ENCODE measurements around the gene AGRN. TPM values are rescaled to one million over a fixed set of nuclear protein-coding genes. Genes with fewer than 3 reads are reported as not detected.
A peak's percentile ranks its signal among the peaks of the same experiment; 100 is the strongest.

AGRN gene
- total RNA-seq, 6 experiments from 2014 or later, result 131 to 164 (median 140) TPM

- no peaks in the 10 kb centered on the region for H3K4me1 Mint-ChIP-seq (ENCODE audit: low read depth)
- peaks cover 13% of the 10 kb centered on the region for H3K27me3 Mint-ChIP-seq (ENCODE audit: insufficient read depth)
- no peak overlapping the region for H3K4me3 Mint-ChIP-seq
- H3K9me3 Mint-ChIP-seq, result 0 out of 2 replicates have a peak, but pooled peaks cover 3% of the 10 kb centered on the region
- no peaks in the 10 kb centered on the region for H3K36me3 Mint-ChIP-seq (ENCODE audit: low read depth)
- no peak for DNase-seq
- no peak for TF ChIP-seq CTCF (IDR thresholded peaks at IDR 0.05)
- H3K27ac Mint-ChIP-seq, result no peak overlapping the region
Observed at GRCh38 chr1:981491-981954, 38.4 kb upstream of the AGRN start.

GRCh38 chr1:981955-982558 is 37.9 kb upstream of the AGRN start, which contains the start of gene PERM1:
Gene PERM1 (minus strand): TSS chr1:982093. CDS start chr1:981029, 1,064 bp downstream.
- Mint-ChIP-seq H3K9me3 (0 out of 2 replicates have a peak, but pooled peaks cover 3% of the 10 kb centered on the region), H3K27ac (no peak within 1 kb of the TSS), H3K36me3 (ENCODE audit: low read depth) (no peaks in the 10 kb centered on the region), H3K27me3 (ENCODE audit: insufficient read depth) (peaks cover 13% of the 10 kb centered on the region), H3K4me3 (no peak within 1 kb of the TSS), H3K4me1 (ENCODE audit: low read depth) (no peaks in the 10 kb centered on the region)
- no peak for DNase-seq
- no peak for TF ChIP-seq CTCF (IDR thresholded peaks at IDR 0.05)

- Mint-ChIP-seq H3K4me1 (ENCODE audit: low read depth) (no peaks in the 10 kb centered on the region), H3K27me3 (ENCODE audit: insufficient read depth) (peaks cover 13% of the 10 kb centered on the region), H3K4me3 (no peak overlapping the region), H3K9me3 (0 out of 2 replicates have a peak, but pooled peaks cover 3% of the 10 kb centered on the region), H3K27ac (no peak overlapping the region), H3K36me3 (ENCODE audit: low read depth) (no peaks in the 10 kb centered on the region)
- DNase-seq, result no peak
- no peak for TF ChIP-seq CTCF (IDR thresholded peaks at IDR 0.05)
Observed at GRCh38 chr1:982765-983436, 37.0 kb upstream of the AGRN start.

GRCh38 chr1:983798-984475 is 36.0 kb upstream of the AGRN start:
- no peak for DNase-seq
- no peak overlapping the region for H3K4me3 Mint-ChIP-seq

GRCh38 chr1:984476-984814 is 35.5 kb upstream of the AGRN start:
- Mint-ChIP-seq H3K27me3 (ENCODE audit: insufficient read depth) (peaks cover 19% of the 10 kb centered on the region), H3K9me3 (no peaks in the 10 kb centered on the region), H3K27ac (no peak overlapping the region), H3K36me3 (ENCODE audit: low read depth) (0 out of 2 replicates have a peak, but pooled peaks cover 8% of the 10 kb centered on the region), H3K4me1 (ENCODE audit: low read depth) (no peaks in the 10 kb centered on the region), H3K4me3 (no peak overlapping the region)
- no peak for DNase-seq
- no peak; the same call in 1 of the 2 replicates for TF ChIP-seq CTCF (IDR thresholded peaks at IDR 0.05)

More at GRCh38 chr1:983798-984475, 36.0 kb upstream of the AGRN start:
- H3K36me3 Mint-ChIP-seq (ENCODE audit: low read depth), result 0 out of 2 replicates have a peak, but pooled peaks cover 5% of the 10 kb centered on the region
- H3K9me3 Mint-ChIP-seq, result no peaks in the 10 kb centered on the region
- H3K27me3 Mint-ChIP-seq (ENCODE audit: insufficient read depth), result peaks cover 19% of the 10 kb centered on the region
- H3K4me1 Mint-ChIP-seq (ENCODE audit: low read depth), result no peaks in the 10 kb centered on the region
- peak; percentile 97 for TF ChIP-seq CTCF (IDR thresholded peaks at IDR 0.05)
- no peak overlapping the region for H3K27ac Mint-ChIP-seq

Data from HFFc6 (cell line).